Limb (tissue), 2 donors: ENCODE measurements around the gene CD72.
"Not testable (repeated sequence)": the region's sequence is repeated elsewhere in the genome, so short reads cannot be mapped to it uniquely, and the experiment has no call there.

ENCODE experiments used
- DNase-seq, 2 donors: peaks; one replicate each; pipeline ENCODE4 v3.0.0-alpha.2; 2016; ENCODE audit errors: extremely low spot score in 2 of 2

Gene CD72

GRCh38 chr9:35650341-35651158 lies 32.3 kb upstream of the CD72 start, which contains the start of gene SIT1:
Gene SIT1, minus strand, starts transcription at chr9:35650931. Its CDS starts 78 bp downstream, at chr9:35650853.
- no peak for DNase-seq

- DNase-seq, result no peak
These were observed 31.5 kb upstream of the CD72 start for GRCh38 chr9:35649431-35650340.

- DNase-seq, result peak; percentile 95 to 97
These were observed 28.5 kb upstream of the CD72 start for GRCh38 chr9:35646533-35647265.

GRCh38 chr9:35646153-35646532 lies 27.9 kb upstream of the CD72 start:
- DNase-seq, result peak; percentile 51 to 75

GRCh38 chr9:35645736-35646135 lies 27.5 kb upstream of the CD72 start:
- not testable (repeated sequence) for DNase-seq

GRCh38 chr9:35643046-35643445 lies 24.8 kb upstream of the CD72 start:
- DNase-seq, result no peak

- DNase-seq, result not testable (repeated sequence)
These were observed 23.3 kb upstream of the CD72 start for GRCh38 chr9:35641478-35641877.

GRCh38 chr9:35640431-35640830 lies 22.2 kb upstream of the CD72 start:
- DNase-seq, result not testable (repeated sequence)

- DNase-seq, result no peak
These were observed 21.4 kb upstream of the CD72 start for GRCh38 chr9:35639631-35640030.

- not testable (repeated sequence) for DNase-seq
These were observed 21.0 kb upstream of the CD72 start for GRCh38 chr9:35639225-35639624.

- not testable (repeated sequence) for DNase-seq
These were observed 20.5 kb upstream of the CD72 start for GRCh38 chr9:35638751-35639150.

- not testable (repeated sequence) for DNase-seq
These were observed 19.3 kb upstream of the CD72 start for GRCh38 chr9:35637427-35637955.

- not testable (repeated sequence) for DNase-seq
These were observed 18.6 kb upstream of the CD72 start for GRCh38 chr9:35636877-35637246.

- DNase-seq, result no peak
These were observed 18.1 kb upstream of the CD72 start for GRCh38 chr9:35636135-35636876.

- no peak for DNase-seq
These were observed 17.5 kb upstream of the CD72 start for GRCh38 chr9:35635730-35636129.

- DNase-seq, result no peak
These were observed 11.4 kb upstream of the CD72 start for GRCh38 chr9:35629597-35629996.

GRCh38 chr9:35628389-35628991 lies 10.3 kb upstream of the CD72 start:
- no peak for DNase-seq

GRCh38 chr9:35627575-35627974 lies 9.4 kb upstream of the CD72 start:
- no peak for DNase-seq

- no peak for DNase-seq
These were observed 1.6 kb upstream of the CD72 start for GRCh38 chr9:35619800-35620158.
